PC-3 (cell line): ENCODE data around the gene RIC8B.

Experiments used
- EZH2 ChIP-seq: fragments of 300-600 bp; sonication (generic); IDR thresholded peaks from one replicate; pipeline ENCODE4 v1.6.1; 2017; ENCODE audit warnings: antibody characterized with exemption, mild to moderate bottlenecking, low read length; ENCODE audit not compliant: unreplicated experiment
- EZH2phosphoT487 ChIP-seq: fragments of 300-600 bp; sonication (generic); IDR thresholded peaks from 2 replicates; pipeline ENCODE4 v1.6.1; 2018; ENCODE audit warnings: mild to moderate bottlenecking, antibody characterized with exemption, low read length, borderline replicate concordance
- TF ChIP-seq, protein P1 (sequence below): fragments of 300-600 bp; sonication (generic); conservative IDR thresholded peaks from 2 replicates; pipeline ENCODE4 v1.5.1; 2017; ENCODE audit warnings: antibody characterized with exemption, low read depth, mild to moderate bottlenecking, low read length

GRCh38 chr12:106878804-106879203, 104.3 kb downstream of the RIC8B start:
- TF ChIP-seq EZH2phosphoT487, result no peak
- TF ChIP-seq, protein P1, sequence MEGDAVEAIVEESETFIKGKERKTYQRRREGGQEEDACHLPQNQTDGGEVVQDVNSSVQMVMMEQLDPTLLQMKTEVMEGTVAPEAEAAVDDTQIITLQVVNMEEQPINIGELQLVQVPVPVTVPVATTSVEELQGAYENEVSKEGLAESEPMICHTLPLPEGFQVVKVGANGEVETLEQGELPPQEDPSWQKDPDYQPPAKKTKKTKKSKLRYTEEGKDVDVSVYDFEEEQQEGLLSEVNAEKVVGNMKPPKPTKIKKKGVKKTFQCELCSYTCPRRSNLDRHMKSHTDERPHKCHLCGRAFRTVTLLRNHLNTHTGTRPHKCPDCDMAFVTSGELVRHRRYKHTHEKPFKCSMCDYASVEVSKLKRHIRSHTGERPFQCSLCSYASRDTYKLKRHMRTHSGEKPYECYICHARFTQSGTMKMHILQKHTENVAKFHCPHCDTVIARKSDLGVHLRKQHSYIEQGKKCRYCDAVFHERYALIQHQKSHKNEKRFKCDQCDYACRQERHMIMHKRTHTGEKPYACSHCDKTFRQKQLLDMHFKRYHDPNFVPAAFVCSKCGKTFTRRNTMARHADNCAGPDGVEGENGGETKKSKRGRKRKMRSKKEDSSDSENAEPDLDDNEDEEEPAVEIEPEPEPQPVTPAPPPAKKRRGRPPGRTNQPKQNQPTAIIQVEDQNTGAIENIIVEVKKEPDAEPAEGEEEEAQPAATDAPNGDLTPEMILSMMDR, result no peak
- no peak for TF ChIP-seq EZH2
